ENCODE results near the gene CYTH2.
A peak's percentile ranks its signal among the peaks of the same experiment; 100 is the strongest.

The CYTH2 gene

DNA sequence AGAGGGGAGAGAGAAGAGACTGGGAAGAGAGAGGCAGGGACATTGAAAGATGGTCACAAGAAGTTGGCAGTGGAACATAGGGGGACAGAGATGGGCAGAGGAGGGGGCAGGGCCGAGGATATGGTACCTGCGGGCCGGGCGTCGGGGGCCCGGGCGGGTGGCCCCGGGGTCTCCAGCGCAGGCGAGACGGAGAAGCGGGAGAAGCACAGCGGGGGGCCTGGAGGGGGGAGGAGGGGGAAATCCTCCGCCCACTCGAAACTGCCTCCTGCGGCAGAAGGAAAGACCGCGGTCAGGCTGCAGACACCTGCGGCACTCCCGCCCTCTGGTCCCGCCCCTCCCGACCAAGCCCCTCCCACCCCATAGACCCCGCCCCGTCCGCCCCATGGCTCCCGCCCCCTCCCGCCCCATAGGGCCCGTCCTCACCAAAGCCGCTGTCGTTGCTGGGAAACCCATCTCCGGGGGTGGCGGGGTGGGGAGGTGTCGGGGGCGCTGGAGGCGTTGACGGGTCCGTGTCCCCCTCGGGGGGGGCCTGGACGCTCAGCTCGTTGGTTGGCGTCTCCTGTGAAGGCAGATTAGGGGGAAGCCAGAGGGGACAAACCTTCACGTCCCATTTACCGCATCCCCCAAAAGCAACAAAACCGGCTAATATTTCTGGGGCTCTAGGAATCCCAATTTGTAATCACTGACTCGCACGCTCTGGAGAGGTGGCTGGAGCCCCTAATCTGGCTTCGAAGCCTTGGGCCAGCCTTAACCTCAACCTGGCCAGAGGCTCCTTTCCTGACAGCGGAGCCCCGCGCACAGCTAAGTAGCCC, 22.0 kb downstream of the CYTH2 start:
- H3K9me2 ChIP-seq (replicated peaks; ENCODE audit: low read depth, low read length) = no peaks in the 10 kb centered on the region

DNA sequence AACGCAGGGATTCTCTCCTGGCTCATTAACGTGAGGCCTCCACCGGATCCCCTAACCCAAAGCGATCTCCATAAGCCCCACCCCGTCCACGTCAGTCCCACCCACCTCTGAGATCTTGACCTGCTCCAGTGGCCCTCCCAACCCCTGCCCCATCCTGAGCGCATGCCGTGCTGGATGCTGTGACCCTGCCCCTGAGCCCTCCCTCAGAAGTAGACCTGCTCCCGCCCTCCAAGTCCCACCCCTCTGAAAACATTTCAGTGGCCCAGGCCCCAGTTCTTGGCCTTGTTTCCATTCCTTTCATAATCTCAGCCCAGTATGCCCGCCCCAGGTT, 22.6 kb downstream of the CYTH2 start:
- Histone ChIP-seq H4K20me1 (ENCODE audit: insufficient read depth, low read length, poor library complexity, severe bottlenecking) (no peaks in the 10 kb centered on the region), H3K4me1 (ENCODE audit: insufficient read depth, low read length, poor library complexity, severe bottlenecking) (peaks cover 18% of the 10 kb centered on the region), H3K4me2 (ENCODE audit: low read depth, low read length, poor library complexity, severe bottlenecking) (peak overlapping the region; percentile 66)

More for the DNA sequence above, 22.0 kb downstream of the CYTH2 start:
- Histone ChIP-seq H3K9me3 (ENCODE audit: insufficient read depth, low read depth, low read length) (no peaks in the 10 kb centered on the region), H3K36me3 (ENCODE audit: insufficient read depth, low read length) (no peaks in the 10 kb centered on the region), H3K4me3 (ENCODE audit: low read length, poor library complexity, severe bottlenecking) (peak overlapping the region; percentile 43), H3K27me3 (ENCODE audit: insufficient read depth, low read length, poor library complexity, severe bottlenecking) (no peaks in the 10 kb centered on the region), H3K79me2 (ENCODE audit: insufficient read depth, low read length) (no peaks in the 10 kb centered on the region), H3K9ac (ENCODE audit: low read depth, low read length, poor library complexity, severe bottlenecking) (no peak overlapping the region), H4K20me1 (ENCODE audit: insufficient read depth, low read length, poor library complexity, severe bottlenecking) (no peaks in the 10 kb centered on the region), H3K4me1 (ENCODE audit: insufficient read depth, low read length, poor library complexity, severe bottlenecking) (peaks cover 18% of the 10 kb centered on the region), H2AFZ (ENCODE audit: low read length) (no peak overlapping the region), H3F3A (ENCODE audit: low read depth) (no peaks in the 10 kb centered on the region), H3K4me2 (ENCODE audit: low read depth, low read length, poor library complexity, severe bottlenecking) (peak overlapping the region; percentile 66)
- TF ChIP-seq CTCF (conservative IDR thresholded peaks at IDR 0.05; ENCODE audit: low read length) = no peak
- TF ChIP-seq EZH2phosphoT487 (IDR thresholded peaks at IDR 0.05; ENCODE audit: borderline replicate concordance) = no peak

GRCh38 chr19:48492925-48493717, 24.0 kb downstream of the CYTH2 start:
- no peaks in the 10 kb centered on the region for H3K9me3 ChIP-seq (ENCODE audit: insufficient read depth, low read depth, low read length)
- H4K20me1 ChIP-seq (ENCODE audit: insufficient read depth, low read length, poor library complexity, severe bottlenecking) = no peaks in the 10 kb centered on the region
- H3K4me1 ChIP-seq (ENCODE audit: insufficient read depth, low read length, poor library complexity, severe bottlenecking) = peaks cover 18% of the 10 kb centered on the region
- no peaks in the 10 kb centered on the region for H3K9me2 ChIP-seq (replicated peaks; ENCODE audit: low read depth, low read length)
- H3K27me3 ChIP-seq (ENCODE audit: insufficient read depth, low read length, poor library complexity, severe bottlenecking) = no peaks in the 10 kb centered on the region
- H3K9ac ChIP-seq (ENCODE audit: low read depth, low read length, poor library complexity, severe bottlenecking) = no peak overlapping the region
- no peaks in the 10 kb centered on the region for H3K36me3 ChIP-seq (ENCODE audit: insufficient read depth, low read length)
- TF ChIP-seq CTCF (conservative IDR thresholded peaks at IDR 0.05; ENCODE audit: low read length) (no peak), EZH2phosphoT487 (IDR thresholded peaks at IDR 0.05; ENCODE audit: borderline replicate concordance) (no peak)
- H3F3A ChIP-seq (ENCODE audit: low read depth) = no peaks in the 10 kb centered on the region
- no peak overlapping the region for H2AFZ ChIP-seq (ENCODE audit: low read length)
- H3K79me2 ChIP-seq (ENCODE audit: insufficient read depth, low read length) = no peaks in the 10 kb centered on the region
- no peak overlapping the region for H3K4me2 ChIP-seq (ENCODE audit: low read depth, low read length, poor library complexity, severe bottlenecking)
- no peak overlapping the region for H3K4me3 ChIP-seq (ENCODE audit: low read length, poor library complexity, severe bottlenecking)

More for the DNA sequence above, 22.6 kb downstream of the CYTH2 start:
- no peaks in the 10 kb centered on the region for H3K9me3 ChIP-seq (ENCODE audit: insufficient read depth, low read depth, low read length)
- no peaks in the 10 kb centered on the region for H3K9me2 ChIP-seq (replicated peaks; ENCODE audit: low read depth, low read length)
- no peak overlapping the region for H3K4me3 ChIP-seq (ENCODE audit: low read length, poor library complexity, severe bottlenecking)
- H2AFZ ChIP-seq (ENCODE audit: low read length) = no peak overlapping the region
- TF ChIP-seq CTCF (conservative IDR thresholded peaks at IDR 0.05; ENCODE audit: low read length) (no peak), EZH2phosphoT487 (IDR thresholded peaks at IDR 0.05; ENCODE audit: borderline replicate concordance) (no peak)
- H3K79me2 ChIP-seq (ENCODE audit: insufficient read depth, low read length) = no peaks in the 10 kb centered on the region
- no peak overlapping the region for H3K9ac ChIP-seq (ENCODE audit: low read depth, low read length, poor library complexity, severe bottlenecking)
- no peaks in the 10 kb centered on the region for H3F3A ChIP-seq (ENCODE audit: low read depth)
- H3K27me3 ChIP-seq (ENCODE audit: insufficient read depth, low read length, poor library complexity, severe bottlenecking) = no peaks in the 10 kb centered on the region
- H3K36me3 ChIP-seq (ENCODE audit: insufficient read depth, low read length) = no peaks in the 10 kb centered on the region

Measured in Loucy (cell line).